ENCODE measurements around the gene ERCC6.

- TF ChIP-seq POLR2A (IDR thresholded peaks at IDR 0.05) (no peak), CTCF (IDR thresholded peaks at IDR 0.05) (no peak)
These were observed 67.4 kb downstream of the ERCC6 start for GRCh38 chr10:49471532-49471931.

Data from Peyer's patch (tissue), 4 donors.